Osteoblast (primary cell): ENCODE measurements around the gene IFT25. TPM values are rescaled to one million over a fixed set of nuclear protein-coding genes. Genes with fewer than 3 reads are reported as not detected.

Experiments
- DNase-seq: peaks from one replicate; pipeline ENCODE4 v3.0.0; 2011; ENCODE audit warnings: low spot score, mixed read lengths; ENCODE audit not compliant: insufficient read length; ENCODE audit errors: missing footprints
- H2AFZ ChIP-seq: 2 replicates; pipeline ENCODE4 v1.6.0; 2011; ENCODE audit warnings: mild to moderate bottlenecking, low read length
- H3K27ac ChIP-seq: 2 replicates; pipeline ENCODE4 v1.5.1; 2011; ENCODE audit warnings: mild to moderate bottlenecking, low read depth, low read length, moderate library complexity
- H3K27me3 ChIP-seq: 2 replicates; pipeline ENCODE4 v1.6.0; 2012; ENCODE audit warnings: mild to moderate bottlenecking, control low read depth, inconsistent platforms, low read length, moderate library complexity; ENCODE audit not compliant: insufficient read depth
- H3K36me3 ChIP-seq: 2 replicates; pipeline ENCODE4 v1.5.1; 2011; ENCODE audit warnings: mild to moderate bottlenecking, low read length, control low read depth, moderate library complexity; ENCODE audit not compliant: insufficient read depth
- H3K4me1 ChIP-seq: 2 replicates; pipeline ENCODE4 v1.5.1; 2011; ENCODE audit warnings: mild to moderate bottlenecking, low read length, control low read depth, moderate library complexity; ENCODE audit not compliant: insufficient read depth
- H3K4me2 ChIP-seq: 2 replicates; pipeline ENCODE4 v1.6.0; 2011; ENCODE audit warnings: mild to moderate bottlenecking, low read length; ENCODE audit not compliant: insufficient read depth
- H3K4me3 ChIP-seq: fragments of 200-600 bp; sonication (generic); 3 replicates; pipeline ENCODE4 v1.5.1; 2012; ENCODE audit warnings: mild to moderate bottlenecking, low read length, inconsistent platforms; ENCODE audit not compliant: insufficient read depth
- H3K79me2 ChIP-seq: 2 replicates; pipeline ENCODE4 v1.6.0; 2012; ENCODE audit warnings: mild to moderate bottlenecking, low read length, control low read depth, inconsistent platforms; ENCODE audit not compliant: insufficient read depth
- H3K9me3 ChIP-seq: 2 replicates; pipeline ENCODE4 v1.5.1; 2011; ENCODE audit warnings: low read depth, low read length, control low read depth
- H4K20me1 ChIP-seq: 2 replicates; pipeline ENCODE4 v1.6.0; 2012; ENCODE audit warnings: mild to moderate bottlenecking, low read length, control low read depth; ENCODE audit not compliant: insufficient read depth
- total RNA-seq: library from RNA; depleted of rRNA; stranded (reverse); fragments of >200 nt; gene quantifications from 2 replicates; pipeline ENCODE4 v1.2.3, GENCODE V29; 2012
- TF ChIP-seq, protein P1 (sequence below): IDR thresholded peaks from 2 replicates; pipeline ENCODE4 v1.5.1; 2011; ENCODE audit warnings: mild to moderate bottlenecking, low read depth, low read length, moderate library complexity; ENCODE audit errors: extremely low read depth

IFT25 gene
- total RNA-seq, 1 donor = 21.7 TPM

GRCh38 chr1:53895421-53895820 is 50.1 kb downstream of the IFT25 start:
- no peak for DNase-seq
- Histone ChIP-seq H4K20me1 (no peaks in the 10 kb centered on the region), H3K4me1 (peaks cover 32% of the 10 kb centered on the region), H3K4me3 (no peak overlapping the region), H3K79me2 (no peaks in the 10 kb centered on the region), H3K36me3 (no peaks in the 10 kb centered on the region), H2AFZ (no peak overlapping the region), H3K9me3 (no peaks in the 10 kb centered on the region), H3K4me2 (no peak overlapping the region), H3K27ac (no peak overlapping the region), H3K27me3 (no peaks in the 10 kb centered on the region)
- TF ChIP-seq, protein P1, sequence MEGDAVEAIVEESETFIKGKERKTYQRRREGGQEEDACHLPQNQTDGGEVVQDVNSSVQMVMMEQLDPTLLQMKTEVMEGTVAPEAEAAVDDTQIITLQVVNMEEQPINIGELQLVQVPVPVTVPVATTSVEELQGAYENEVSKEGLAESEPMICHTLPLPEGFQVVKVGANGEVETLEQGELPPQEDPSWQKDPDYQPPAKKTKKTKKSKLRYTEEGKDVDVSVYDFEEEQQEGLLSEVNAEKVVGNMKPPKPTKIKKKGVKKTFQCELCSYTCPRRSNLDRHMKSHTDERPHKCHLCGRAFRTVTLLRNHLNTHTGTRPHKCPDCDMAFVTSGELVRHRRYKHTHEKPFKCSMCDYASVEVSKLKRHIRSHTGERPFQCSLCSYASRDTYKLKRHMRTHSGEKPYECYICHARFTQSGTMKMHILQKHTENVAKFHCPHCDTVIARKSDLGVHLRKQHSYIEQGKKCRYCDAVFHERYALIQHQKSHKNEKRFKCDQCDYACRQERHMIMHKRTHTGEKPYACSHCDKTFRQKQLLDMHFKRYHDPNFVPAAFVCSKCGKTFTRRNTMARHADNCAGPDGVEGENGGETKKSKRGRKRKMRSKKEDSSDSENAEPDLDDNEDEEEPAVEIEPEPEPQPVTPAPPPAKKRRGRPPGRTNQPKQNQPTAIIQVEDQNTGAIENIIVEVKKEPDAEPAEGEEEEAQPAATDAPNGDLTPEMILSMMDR = no peak

DNA sequence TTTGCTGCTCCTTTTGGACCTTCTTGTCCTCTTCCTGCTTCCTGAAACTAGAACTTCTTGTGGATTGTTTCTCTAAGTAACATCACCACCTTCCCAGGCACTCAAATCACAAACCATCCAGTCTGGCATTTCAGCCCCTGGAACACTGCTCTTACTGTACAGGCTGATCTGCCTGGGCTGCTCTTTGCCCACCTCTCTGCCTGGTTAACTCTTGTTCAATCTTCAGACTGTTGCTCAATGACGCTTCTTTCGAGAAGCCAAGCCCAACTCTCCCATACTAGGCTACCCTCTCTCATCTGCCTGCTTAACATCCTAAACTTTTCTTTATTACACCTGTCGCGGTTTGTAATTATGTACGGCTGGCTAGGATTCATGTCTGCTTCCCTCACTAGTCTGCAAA is 50.9 kb downstream of the IFT25 start:
- no peak for DNase-seq
- H3K9me3 ChIP-seq = no peaks in the 10 kb centered on the region
- TF ChIP-seq, protein P1 = no peak
- no peak overlapping the region for H3K4me3 ChIP-seq
- H3K4me1 ChIP-seq = peaks cover 35% of the 10 kb centered on the region
- H3K79me2 ChIP-seq = no peaks in the 10 kb centered on the region
- H2AFZ ChIP-seq = no peak overlapping the region
- no peak overlapping the region for H3K4me2 ChIP-seq
- H3K27ac ChIP-seq = no peak overlapping the region
- no peaks in the 10 kb centered on the region for H3K27me3 ChIP-seq
- no peaks in the 10 kb centered on the region for H4K20me1 ChIP-seq
- H3K36me3 ChIP-seq = no peaks in the 10 kb centered on the region

DNA sequence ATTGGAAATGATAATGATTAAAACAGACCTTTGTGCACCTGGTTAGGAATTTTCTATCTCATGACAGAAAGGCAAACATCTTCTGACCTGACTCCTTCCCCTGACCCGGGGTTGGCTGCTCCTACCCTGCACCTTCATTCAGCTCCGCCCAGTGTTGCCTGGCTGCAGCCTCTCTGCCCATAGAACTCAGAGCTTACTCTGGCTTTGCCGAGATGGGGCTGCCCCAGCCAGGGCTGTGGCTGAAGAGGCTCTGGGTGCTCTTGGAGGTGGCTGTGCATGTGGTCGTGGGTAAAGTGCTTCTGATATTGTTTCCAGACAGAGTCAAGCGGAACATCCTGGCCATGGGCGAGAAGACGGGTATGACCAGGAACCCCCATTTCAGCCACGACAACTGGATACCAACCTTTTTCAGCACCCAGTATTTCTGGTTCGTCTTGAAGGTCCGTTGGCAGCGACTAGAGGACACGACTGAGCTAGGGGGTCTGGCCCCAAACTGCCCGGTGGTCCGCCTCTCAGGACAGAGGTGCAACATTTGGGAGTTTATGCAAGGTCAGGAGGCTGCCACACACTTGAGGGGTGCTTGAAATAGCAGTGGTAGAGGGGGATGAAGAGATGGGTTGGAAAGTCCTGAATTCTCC is 51.4 kb downstream of the IFT25 start, which contains the start of gene DIO1:
Gene DIO1 (plus strand): TSS at position 189 of the 638 bp plus-strand sequence. CDS start 24 bp downstream, at position 213.
- Histone ChIP-seq H3K79me2 (peaks cover 3% of the 10 kb centered on the region), H2AFZ (peak within 1 kb of the TSS; percentile 28), H3K36me3 (no peaks in the 10 kb centered on the region), H3K4me1 (peaks cover 32% of the 10 kb centered on the region), H3K4me2 (no peak within 1 kb of the TSS), H3K4me3 (no peak within 1 kb of the TSS), H3K9me3 (no peaks in the 10 kb centered on the region), H4K20me1 (no peaks in the 10 kb centered on the region), H3K27ac (no peak within 1 kb of the TSS), H3K27me3 (no peaks in the 10 kb centered on the region)
- TF ChIP-seq, protein P1 = no peak
- no peak for DNase-seq

DNA sequence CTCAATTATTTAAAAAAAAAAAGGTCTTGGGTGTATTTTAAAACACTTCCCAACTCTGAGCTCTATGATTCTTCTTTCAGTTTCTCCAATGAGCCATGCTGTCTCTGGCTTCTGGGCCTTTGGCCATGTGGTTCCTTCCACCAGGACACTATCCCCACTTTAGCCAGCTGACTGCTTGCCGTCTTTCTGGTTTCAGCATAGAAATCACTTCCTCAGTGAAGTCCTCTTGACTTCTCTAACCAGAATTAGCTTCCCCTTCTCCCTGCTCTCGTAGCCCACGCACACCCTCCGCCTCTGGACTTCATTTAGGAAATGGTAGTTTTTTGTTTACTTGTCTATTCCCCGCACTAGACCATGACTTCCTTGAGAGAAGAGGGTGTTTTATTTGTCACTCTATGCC is 52.6 kb downstream of the IFT25 start:
- Histone ChIP-seq H4K20me1 (no peaks in the 10 kb centered on the region), H2AFZ (peak overlapping the region; percentile 28)
- TF ChIP-seq, protein P1 = no peak

More for the DNA sequence above, 52.6 kb downstream of the IFT25 start:
- Histone ChIP-seq H3K4me1 (peaks cover 29% of the 10 kb centered on the region), H3K9me3 (no peaks in the 10 kb centered on the region), H3K79me2 (peaks cover 5% of the 10 kb centered on the region), H3K36me3 (no peaks in the 10 kb centered on the region), H3K27me3 (no peaks in the 10 kb centered on the region), H3K27ac (no peak overlapping the region), H3K4me3 (no peak overlapping the region), H3K4me2 (no peak overlapping the region)
- peak; percentile 19 for DNase-seq
